22Rv1 (cell line): ENCODE results near the gene KCNJ3.

Source experiments
- H3K27ac ChIP-seq: fragments of 450-650 bp; 2 replicates; pipeline ENCODE4 v1.5.1; 2017
- CTCF ChIP-seq: fragments of 450-650 bp; IDR thresholded peaks from 2 replicates; pipeline ENCODE4 v1.5.1; 2017; ENCODE audit warnings: mild to moderate bottlenecking
- ZFX ChIP-seq: fragments of 450-650 bp; IDR thresholded peaks from 2 replicates; pipeline ENCODE4 v1.6.1; 2017; ENCODE audit warnings: antibody characterized with exemption, borderline replicate concordance

The KCNJ3 gene

GRCh38 chr2:154698296-154698720 is at the start of gene KCNJ3:
Gene KCNJ3, plus strand, starts transcription at chr2:154698695. Its CDS starts 81 bp downstream, at chr2:154698776.
- peak within 1 kb of the TSS; percentile 63 for H3K27ac ChIP-seq
- TF ChIP-seq CTCF (no peak), ZFX (no peak)

GRCh38 chr2:154655499-154655898 is 43.0 kb upstream of the KCNJ3 start:
- no peak overlapping the region for H3K27ac ChIP-seq
- TF ChIP-seq CTCF (no peak), ZFX (no peak)

- TF ChIP-seq ZFX (no peak), CTCF (no peak)
- no peak overlapping the region for H3K27ac ChIP-seq
Measured at GRCh38 chr2:154658854-154659253, 39.6 kb upstream of the KCNJ3 start.

- H3K27ac ChIP-seq, result no peak overlapping the region
- TF ChIP-seq ZFX (no peak), CTCF (no peak)
Measured at GRCh38 chr2:154664248-154664647, 34.2 kb upstream of the KCNJ3 start.

- H3K27ac ChIP-seq, result no peak overlapping the region
- TF ChIP-seq CTCF (no peak), ZFX (no peak)
Measured at GRCh38 chr2:154670083-154670482, 28.4 kb upstream of the KCNJ3 start.

GRCh38 chr2:154673694-154674093 is 24.8 kb upstream of the KCNJ3 start:
- TF ChIP-seq ZFX, result no peak
- no peak for TF ChIP-seq CTCF
- H3K27ac ChIP-seq, result no peak overlapping the region

GRCh38 chr2:154677401-154677800 is 21.1 kb upstream of the KCNJ3 start:
- no peak for TF ChIP-seq ZFX
- no peak for TF ChIP-seq CTCF
- no peak overlapping the region for H3K27ac ChIP-seq

- H3K27ac ChIP-seq, result no peak overlapping the region
- no peak for TF ChIP-seq ZFX
- no peak for TF ChIP-seq CTCF
Measured at GRCh38 chr2:154681741-154682140, 16.8 kb upstream of the KCNJ3 start.
